ENCODE data around the gene FKBP1A.

Gene FKBP1A

GRCh38 chr20:1389703-1390580, 2.9 kb downstream of the FKBP1A start:
- H3K4me3 ChIP-seq, result peak overlapping the region in 2 of 7 experiments; percentile 99 to 100
- peak overlapping the region in 18 of 21 experiments; percentile 18 to 96 (median 90) for H3K27ac ChIP-seq

- Histone ChIP-seq H3K4me3 (no peak overlapping the region), H3K27ac (peak overlapping the region in 17 of 21 experiments; percentile 5 to 96 (median 71))
These were observed 3.9 kb downstream of the FKBP1A start for GRCh38 chr20:1388741-1389483.

GRCh38 chr20:1388253-1388652, 4.6 kb downstream of the FKBP1A start:
- peak overlapping the region in 13 of 21 experiments; percentile 5 to 96 (median 90) for H3K27ac ChIP-seq
- no peak overlapping the region for H3K4me3 ChIP-seq

DNA sequence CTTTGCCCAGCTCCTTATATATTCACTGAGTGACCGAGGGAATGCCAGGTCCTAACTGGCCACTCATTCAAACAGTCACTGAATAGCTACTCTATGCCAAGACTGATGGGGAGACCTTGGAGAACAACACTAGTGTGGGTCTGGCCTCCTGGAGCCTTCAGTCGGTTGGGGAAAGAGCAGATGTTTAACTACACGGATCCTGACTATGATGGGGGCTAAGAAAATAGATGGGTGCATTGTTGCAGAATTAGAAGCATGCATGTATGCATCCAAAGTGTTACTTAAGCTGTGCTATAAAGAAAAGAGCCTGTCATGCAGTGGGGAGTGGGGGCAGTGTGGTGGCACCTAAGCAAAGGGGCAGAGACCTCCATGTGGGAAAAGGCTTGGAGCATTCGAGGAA, 6.5 kb downstream of the FKBP1A start:
- Histone ChIP-seq H3K27ac (no peak overlapping the region), H3K4me3 (no peak overlapping the region)

DNA sequence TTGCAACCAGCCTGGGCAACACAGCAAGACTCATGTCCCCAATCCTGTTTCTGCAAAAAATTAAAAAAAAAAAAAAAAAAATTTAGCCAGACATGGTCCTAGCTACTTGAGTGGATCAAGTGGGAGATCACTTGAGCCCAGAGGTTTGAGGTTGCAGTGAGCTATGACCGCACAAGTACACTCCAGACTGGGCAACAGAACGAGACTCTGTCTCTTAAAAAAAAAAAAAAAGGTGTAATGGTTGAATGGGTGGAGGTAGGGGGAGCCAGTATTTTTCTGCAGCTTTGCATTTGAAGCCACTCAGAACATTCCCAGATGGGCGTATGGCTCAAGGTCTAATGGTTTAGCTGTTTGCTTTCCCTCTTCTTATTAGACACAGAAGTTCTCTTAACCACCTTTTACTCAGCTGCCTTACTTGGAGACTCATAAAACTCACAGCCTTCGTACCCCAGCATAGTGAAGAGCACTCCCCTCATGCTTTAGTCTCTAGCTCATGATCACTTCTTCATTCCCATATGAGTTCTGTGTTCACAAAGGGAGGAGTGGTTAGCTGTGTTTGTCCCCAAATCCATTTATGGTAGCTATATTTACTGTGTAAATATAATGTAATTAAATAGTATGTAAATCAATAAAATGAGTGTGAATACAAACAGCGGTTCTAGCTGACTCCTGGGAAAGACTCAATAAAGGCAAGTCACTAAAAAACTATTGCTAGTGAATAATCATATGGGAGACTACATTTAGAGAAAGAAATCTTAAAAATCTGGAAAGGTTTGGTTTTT, 9.0 kb downstream of the FKBP1A start:
- no peak overlapping the region for H3K4me3 ChIP-seq
- no peak overlapping the region for H3K27ac ChIP-seq

DNA sequence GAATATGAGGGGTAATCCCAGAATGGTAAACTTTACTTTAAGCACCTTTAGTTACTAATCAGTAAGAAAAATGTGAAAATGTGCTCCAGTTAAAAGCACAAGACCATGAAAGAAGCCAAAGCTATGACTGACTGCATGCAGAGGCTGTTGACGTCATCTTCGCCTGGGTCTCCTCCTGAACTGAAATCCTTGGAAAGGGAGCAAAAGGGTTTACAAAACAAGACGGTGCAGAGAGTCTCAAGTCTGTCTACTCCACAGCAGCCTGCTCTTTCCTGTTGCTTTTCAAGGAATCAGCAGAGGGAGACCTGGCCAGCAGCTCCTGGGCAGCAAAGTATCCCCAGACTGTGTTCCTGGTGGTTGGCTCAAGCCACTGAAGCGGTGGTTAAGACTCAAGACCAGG, 10.2 kb downstream of the FKBP1A start:
- Histone ChIP-seq H3K4me3 (no peak overlapping the region), H3K27ac (peak overlapping the region in 3 of 21 experiments; percentile 1 to 46 (median 4))

GRCh38 chr20:1381753-1382591, 10.9 kb downstream of the FKBP1A start:
- Histone ChIP-seq H3K27ac (peak overlapping the region in 5 of 21 experiments; percentile 1 to 46 (median 19)), H3K4me3 (no peak overlapping the region)

- H3K4me3 ChIP-seq, result no peak overlapping the region
- H3K27ac ChIP-seq, result peak overlapping the region in 1 of 21 experiments; percentile 62
These were observed 14.1 kb downstream of the FKBP1A start for GRCh38 chr20:1378735-1379125.

DNA sequence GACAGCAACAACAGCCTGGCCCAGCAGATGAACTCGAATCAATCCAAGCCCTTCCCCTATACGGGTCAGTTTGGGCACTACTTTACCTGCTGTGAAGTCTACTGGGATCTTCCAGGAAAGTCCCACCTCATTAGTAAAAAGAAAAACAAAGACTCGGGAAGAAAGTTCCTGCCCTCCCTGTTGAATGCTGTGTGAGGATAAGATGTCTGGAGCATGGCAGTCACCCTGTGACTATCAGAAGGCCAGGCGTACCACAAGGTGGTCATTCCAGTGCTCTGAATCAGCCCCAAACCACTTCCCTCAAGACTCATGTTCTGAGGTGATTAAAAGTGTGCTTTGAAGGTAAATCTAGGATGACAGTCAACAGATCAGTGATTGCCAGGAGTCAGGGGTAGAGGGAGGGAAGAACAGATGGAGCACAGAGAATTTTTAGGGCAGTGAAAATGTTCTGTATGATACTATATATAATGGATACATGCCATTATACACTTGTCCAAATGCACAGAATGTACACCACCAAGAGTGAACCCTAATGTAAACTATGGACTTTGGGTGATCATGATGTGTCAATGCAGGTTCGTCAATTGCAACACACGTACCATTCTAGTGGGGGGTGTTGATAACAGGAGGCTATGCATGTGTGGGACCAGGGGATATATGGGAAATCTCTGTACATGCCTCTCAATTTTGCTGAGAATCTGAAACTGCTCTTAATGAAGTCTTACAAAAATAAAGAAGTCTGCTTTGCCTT, 14.7 kb downstream of the FKBP1A start:
- peak overlapping the region in 18 of 21 experiments; percentile 2 to 72 (median 48) for H3K27ac ChIP-seq

GRCh38 chr20:1377341-1377871, 15.4 kb downstream of the FKBP1A start:
- H3K27ac ChIP-seq, result peak overlapping the region in 18 of 21 experiments; percentile 2 to 72 (median 48)

More for the DNA sequence above, 14.7 kb downstream of the FKBP1A start:
- no peak overlapping the region for H3K4me3 ChIP-seq

DNA sequence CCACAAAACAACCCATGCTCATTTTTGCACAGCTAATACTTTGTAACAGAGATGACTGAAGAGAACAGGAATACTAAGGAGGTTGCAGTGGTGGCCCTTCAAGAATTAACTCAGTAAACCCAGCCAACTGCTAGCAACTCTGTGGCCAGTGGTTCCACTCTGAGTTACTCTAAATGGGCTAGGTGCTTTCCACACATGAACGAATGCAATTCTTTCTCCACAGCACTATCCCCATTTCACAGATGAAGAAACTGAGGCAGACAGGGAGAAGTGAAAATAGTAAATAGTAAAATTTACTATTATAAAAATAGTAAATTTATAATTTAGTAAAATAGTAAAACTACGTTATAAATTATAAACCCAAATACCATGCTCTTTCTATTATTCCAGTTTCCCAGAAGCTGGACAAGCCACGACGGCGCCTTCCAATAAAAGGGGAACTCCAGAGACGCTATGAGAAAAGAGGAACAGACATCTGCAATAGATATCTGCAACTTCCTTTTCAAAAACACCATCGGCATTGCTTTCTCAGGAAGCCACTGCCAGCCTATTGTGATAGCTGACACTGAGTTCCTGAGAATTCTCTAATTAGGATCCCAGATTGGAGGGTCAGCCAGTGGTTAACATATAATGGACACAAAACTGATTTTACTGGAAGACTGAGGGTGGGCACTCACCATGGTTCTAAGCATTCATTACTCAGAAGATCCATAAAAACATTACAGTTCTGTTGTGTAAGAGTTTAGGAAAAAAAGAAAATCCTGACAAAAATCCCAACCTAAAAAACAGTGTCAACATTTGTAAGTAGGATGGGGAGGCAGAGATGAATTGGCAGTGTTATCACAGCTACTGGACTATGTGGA, 16.2 kb downstream of the FKBP1A start:
- Histone ChIP-seq H3K27ac (peak overlapping the region in 18 of 21 experiments; percentile 30 to 72 (median 52)), H3K4me3 (no peak overlapping the region)

More at GRCh38 chr20:1377341-1377871, 15.4 kb downstream of the FKBP1A start:
- H3K4me3 ChIP-seq, result no peak overlapping the region

- peak overlapping the region in 18 of 21 experiments; percentile 19 to 71 (median 50) for H3K27ac ChIP-seq
- no peak overlapping the region for H3K4me3 ChIP-seq
These were observed 16.8 kb downstream of the FKBP1A start for GRCh38 chr20:1376007-1376406.

- Histone ChIP-seq H3K4me3 (no peak overlapping the region), H3K27ac (peak overlapping the region in 12 of 21 experiments; percentile 19 to 71 (median 54))
These were observed 17.3 kb downstream of the FKBP1A start for GRCh38 chr20:1375515-1375914.

GRCh38 chr20:1374246-1374645, 18.6 kb downstream of the FKBP1A start:
- Histone ChIP-seq H3K4me3 (no peak overlapping the region), H3K27ac (peak overlapping the region in 5 of 21 experiments; percentile 0 to 40 (median 25))

DNA sequence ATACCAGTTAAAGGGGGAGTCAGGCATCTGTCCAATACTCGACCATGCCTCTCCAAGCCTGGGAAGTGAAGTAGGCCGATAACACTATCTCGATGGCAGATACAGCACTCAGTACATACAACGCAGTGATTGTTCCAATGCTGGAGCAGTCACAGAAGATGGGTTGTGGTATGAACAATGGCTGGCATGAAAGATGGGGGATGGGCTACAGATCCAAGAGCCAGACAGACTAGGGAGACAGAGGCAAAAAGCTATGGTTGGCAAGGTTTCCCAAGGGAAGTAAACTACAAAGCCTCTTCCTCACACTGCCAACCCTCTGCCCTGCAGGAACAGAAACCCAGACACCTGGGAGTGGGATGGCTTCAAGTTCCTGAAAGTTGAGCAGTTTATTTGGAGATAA, 19.2 kb downstream of the FKBP1A start:
- Histone ChIP-seq H3K4me3 (no peak overlapping the region), H3K27ac (peak overlapping the region in 7 of 21 experiments; percentile 6 to 40 (median 36))

GRCh38 chr20:1373036-1373435, 19.8 kb downstream of the FKBP1A start:
- H3K4me3 ChIP-seq, result no peak overlapping the region
- peak overlapping the region in 3 of 21 experiments; percentile 6 to 37 (median 32) for H3K27ac ChIP-seq

Measured in skin epidermis (tissue), 12 donors.